ACC112 (cell line): Measurements from ENCODE around the gene FOSL2.

Source experiments
- H2AFZ ChIP-seq: fragments of 200-600 bp; sonication (generic); one replicate; pipeline ENCODE4 v1.6.0; 2017; ENCODE audit warnings: antibody characterized with exemption, low read length; ENCODE audit not compliant: unreplicated experiment
- H3K27ac ChIP-seq: fragments of 200-600 bp; sonication (generic); 2 replicates; pipeline ENCODE4 v1.5.1; 2014; ENCODE audit warnings: low read depth, mild to moderate bottlenecking, antibody characterized with exemption, low read length, moderate library complexity
- H3K27me3 ChIP-seq: fragments of 200-600 bp; sonication (generic); 2 replicates; pipeline ENCODE4 v1.6.1; 2014; ENCODE audit warnings: mild to moderate bottlenecking, antibody characterized with exemption, low read length, moderate library complexity, mixed read lengths; ENCODE audit not compliant: insufficient read depth
- H3K36me3 ChIP-seq: fragments of 200-600 bp; sonication (generic); 2 replicates; pipeline ENCODE4 v1.6.1; 2016; ENCODE audit warnings: mild to moderate bottlenecking, antibody characterized with exemption, low read length, moderate library complexity, mixed read lengths; ENCODE audit not compliant: insufficient read depth
- H3K4me1 ChIP-seq: fragments of 200-600 bp; sonication (generic); one replicate; pipeline ENCODE4 v1.6.1; 2016; ENCODE audit warnings: low read length, mixed read lengths; ENCODE audit not compliant: insufficient read depth, unreplicated experiment, control insufficient read depth
- H3K4me3 ChIP-seq: fragments of 200-600 bp; sonication (generic); 2 replicates; pipeline ENCODE4 v1.5.1; 2014; ENCODE audit warnings: mild to moderate bottlenecking, low read depth, low read length
- H3K79me2 ChIP-seq: fragments of 200-600 bp; sonication (generic); one replicate; pipeline ENCODE4 v1.6.0; 2016; ENCODE audit warnings: low read length; ENCODE audit not compliant: control insufficient read depth, unreplicated experiment, insufficient read depth

FOSL2 gene

DNA sequence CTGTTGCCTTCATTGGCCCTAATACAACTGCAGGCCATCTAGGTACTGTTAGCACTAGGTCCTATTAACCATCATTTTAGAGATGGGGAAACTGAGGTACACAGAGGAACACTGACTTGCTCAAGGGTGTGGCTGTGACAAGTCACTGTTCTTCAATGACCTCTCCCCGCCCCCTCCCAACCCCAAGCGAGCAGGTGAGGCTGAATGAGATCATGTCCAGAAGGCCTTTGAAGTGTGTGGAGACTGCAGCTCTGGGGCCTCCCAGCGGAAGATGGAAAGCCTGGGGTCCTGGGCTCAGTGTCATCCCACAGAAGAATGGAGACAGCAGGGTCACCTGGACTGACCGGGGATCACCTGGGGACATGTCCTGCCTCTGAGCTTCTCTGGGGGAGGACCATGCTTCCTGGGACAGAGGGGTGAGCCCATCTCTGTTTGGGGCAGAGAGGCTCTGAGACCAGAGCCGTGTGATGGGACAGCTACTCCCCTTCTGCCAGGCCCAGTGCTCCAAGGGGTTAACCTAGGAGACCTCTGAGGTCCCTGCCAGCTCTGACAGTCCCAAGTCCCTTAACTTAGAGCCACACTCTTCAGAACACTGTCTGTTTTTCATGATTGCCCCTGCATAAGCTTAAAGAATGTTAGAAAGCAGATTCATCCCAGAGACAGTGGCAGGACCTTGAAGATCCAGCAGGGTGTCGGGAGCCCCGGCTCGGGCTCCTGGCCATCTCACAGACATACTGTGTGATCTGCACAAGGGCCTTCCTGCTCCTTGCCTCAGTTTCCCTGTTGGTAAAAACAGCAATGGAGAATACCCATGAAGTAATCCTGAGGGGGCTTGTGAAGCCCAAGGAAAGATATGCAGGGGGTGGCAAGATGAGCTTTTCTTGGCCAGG lies 16.7 kb upstream of the FOSL2 start:
- Histone ChIP-seq H3K27ac (no peak overlapping the region), H3K36me3 (no peaks in the 10 kb centered on the region), H2AFZ (no peak overlapping the region), H3K27me3 (no peaks in the 10 kb centered on the region), H3K4me1 (no peaks in the 10 kb centered on the region), H3K79me2 (no peaks in the 10 kb centered on the region), H3K4me3 (no peak overlapping the region)

DNA sequence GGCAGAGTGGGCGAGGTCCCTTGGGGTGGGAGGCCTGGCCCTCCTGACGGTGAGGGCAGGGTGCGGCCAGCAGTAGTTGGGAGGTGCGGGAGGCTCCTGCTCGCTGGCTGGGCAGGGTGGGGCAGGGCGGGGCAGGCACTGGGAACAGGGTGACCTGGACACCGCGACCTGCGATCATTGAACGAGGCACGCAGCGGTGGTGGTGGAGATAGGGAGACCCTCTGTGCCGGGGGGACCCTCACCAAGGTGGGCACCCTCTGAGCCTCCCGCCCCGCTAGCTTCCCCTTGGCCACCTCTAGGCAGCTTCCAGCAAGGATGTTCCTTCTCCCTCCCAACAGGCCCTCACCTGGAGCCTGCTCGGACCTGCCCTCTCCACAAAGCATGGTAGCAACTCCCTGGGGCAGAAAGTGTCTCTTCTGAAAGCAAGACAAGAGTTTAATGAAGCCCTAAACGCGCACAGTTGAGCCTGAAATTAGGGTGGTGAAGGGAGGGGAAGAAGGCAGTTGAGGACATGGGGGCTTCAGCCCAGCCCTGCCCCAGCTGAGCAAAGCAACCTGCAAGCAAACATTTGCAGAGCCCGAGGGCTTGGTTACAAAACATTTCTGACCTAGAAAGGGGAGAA lies 15.4 kb upstream of the FOSL2 start:
- no peak overlapping the region for H3K4me3 ChIP-seq
- H3K36me3 ChIP-seq, result no peaks in the 10 kb centered on the region
- H3K79me2 ChIP-seq, result no peaks in the 10 kb centered on the region
- no peak overlapping the region for H3K27ac ChIP-seq
- H3K27me3 ChIP-seq, result no peaks in the 10 kb centered on the region
- H3K4me1 ChIP-seq, result no peaks in the 10 kb centered on the region
- no peak overlapping the region for H2AFZ ChIP-seq

DNA sequence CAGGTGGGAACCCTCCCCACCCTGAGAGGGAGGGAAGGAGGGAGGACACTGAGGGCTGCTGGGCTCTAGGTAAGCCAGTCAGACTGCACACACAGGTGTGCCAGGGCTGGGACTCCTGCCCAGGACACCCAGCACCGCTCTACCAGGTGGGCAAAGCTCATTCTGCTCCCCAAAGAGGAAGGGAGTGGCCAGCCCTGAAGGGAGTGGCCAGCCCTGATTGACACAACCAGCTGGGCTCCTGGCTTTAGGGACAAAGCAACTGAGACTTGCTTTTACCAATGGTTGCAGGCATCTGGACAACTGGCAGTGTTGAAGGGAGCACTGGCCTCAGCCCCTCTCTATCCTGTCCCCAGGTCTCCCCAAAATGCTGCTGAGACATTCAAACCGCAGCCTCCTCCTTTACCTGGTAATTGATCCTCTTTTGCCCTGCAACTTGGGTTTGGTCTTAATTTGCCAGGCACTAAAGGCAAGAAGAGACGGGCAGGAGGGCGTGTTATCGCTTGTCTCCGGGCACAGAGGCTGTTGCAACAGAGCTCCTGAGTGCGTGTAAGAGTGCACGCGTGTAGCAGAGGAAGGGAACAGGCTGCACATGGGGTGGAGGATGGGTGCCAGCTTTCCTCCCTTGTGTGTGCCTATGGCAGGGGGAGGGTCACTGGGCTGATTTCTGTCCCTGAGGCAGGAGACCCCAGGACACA lies 14.5 kb upstream of the FOSL2 start:
- H3K27ac ChIP-seq, result no peak overlapping the region
- H3K27me3 ChIP-seq, result no peaks in the 10 kb centered on the region
- H3K4me3 ChIP-seq, result no peak overlapping the region
- H3K36me3 ChIP-seq, result no peaks in the 10 kb centered on the region
- H3K4me1 ChIP-seq, result no peaks in the 10 kb centered on the region
- H2AFZ ChIP-seq, result no peak overlapping the region
- H3K79me2 ChIP-seq, result no peaks in the 10 kb centered on the region

DNA sequence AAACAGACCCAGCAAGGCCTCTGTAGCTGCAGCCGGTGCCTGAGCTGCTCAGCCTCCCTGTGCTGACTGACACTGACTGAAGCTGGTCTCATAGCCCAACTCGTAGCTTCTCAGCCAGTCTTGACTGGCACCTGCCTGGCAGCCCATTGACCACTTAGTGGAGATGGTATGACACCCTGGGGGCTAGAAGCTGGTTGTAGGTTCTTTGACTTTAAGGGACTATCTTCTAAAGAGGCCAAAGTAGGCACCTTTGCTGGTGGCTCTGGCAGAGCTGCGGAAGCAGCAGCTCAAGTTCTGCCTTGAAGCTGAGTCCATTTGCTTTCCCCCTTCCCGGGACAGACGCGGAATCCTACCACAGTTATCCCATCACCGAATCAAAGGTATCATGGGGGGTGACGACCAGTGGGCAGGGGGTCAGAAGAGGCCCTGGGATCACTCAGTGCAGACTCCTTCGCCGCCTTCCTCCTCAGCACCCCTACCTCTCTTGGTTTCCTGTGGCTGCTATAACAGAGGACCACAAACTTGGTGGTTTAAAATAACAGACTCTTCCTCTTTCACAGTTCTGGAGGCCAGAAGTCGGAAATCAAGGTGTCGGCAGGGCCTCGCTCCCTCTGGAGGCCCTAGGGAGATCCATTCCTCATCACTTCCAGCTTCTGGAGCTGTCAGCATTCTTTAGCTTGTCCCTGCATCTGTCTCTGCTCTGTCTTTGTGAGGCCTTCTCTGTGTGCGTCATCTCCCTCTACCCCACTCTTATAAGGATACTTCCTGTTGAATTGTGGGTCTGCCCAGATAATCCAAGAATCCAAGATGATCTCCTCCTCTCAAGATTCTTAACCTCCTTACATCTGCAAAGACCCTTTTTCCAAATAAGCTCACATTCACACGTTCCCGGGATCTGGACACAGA lies 13.7 kb upstream of the FOSL2 start:
- H3K79me2 ChIP-seq, result no peaks in the 10 kb centered on the region
- H3K27ac ChIP-seq, result no peak overlapping the region
- H3K27me3 ChIP-seq, result no peaks in the 10 kb centered on the region
- H3K36me3 ChIP-seq, result no peaks in the 10 kb centered on the region
- no peak overlapping the region for H3K4me3 ChIP-seq
- no peak overlapping the region for H2AFZ ChIP-seq
- H3K4me1 ChIP-seq, result no peaks in the 10 kb centered on the region

DNA sequence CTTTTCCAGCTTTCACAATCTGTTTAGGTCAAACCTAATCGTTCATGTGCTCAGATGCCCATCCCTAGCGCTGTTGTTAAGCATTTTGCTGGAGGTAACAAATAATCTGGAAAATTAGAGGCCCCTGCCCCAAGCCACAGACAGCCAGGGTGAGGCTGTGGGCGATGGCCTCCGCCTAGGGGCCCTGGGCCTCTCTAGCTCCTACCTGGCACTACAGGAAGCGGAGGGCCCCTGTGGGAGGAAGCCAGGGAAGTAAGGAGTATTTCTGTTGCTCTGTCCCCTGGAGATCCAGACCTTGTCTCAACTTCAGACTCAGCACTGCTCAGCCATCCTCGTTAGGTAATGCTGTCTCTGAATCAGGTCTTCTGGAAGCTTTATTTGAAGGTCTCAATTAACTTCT lies 12.4 kb upstream of the FOSL2 start:
- Histone ChIP-seq H3K79me2 (no peaks in the 10 kb centered on the region), H3K4me1 (no peaks in the 10 kb centered on the region), H3K27me3 (no peaks in the 10 kb centered on the region), H2AFZ (no peak overlapping the region), H3K27ac (no peak overlapping the region), H3K36me3 (no peaks in the 10 kb centered on the region), H3K4me3 (no peak overlapping the region)

DNA sequence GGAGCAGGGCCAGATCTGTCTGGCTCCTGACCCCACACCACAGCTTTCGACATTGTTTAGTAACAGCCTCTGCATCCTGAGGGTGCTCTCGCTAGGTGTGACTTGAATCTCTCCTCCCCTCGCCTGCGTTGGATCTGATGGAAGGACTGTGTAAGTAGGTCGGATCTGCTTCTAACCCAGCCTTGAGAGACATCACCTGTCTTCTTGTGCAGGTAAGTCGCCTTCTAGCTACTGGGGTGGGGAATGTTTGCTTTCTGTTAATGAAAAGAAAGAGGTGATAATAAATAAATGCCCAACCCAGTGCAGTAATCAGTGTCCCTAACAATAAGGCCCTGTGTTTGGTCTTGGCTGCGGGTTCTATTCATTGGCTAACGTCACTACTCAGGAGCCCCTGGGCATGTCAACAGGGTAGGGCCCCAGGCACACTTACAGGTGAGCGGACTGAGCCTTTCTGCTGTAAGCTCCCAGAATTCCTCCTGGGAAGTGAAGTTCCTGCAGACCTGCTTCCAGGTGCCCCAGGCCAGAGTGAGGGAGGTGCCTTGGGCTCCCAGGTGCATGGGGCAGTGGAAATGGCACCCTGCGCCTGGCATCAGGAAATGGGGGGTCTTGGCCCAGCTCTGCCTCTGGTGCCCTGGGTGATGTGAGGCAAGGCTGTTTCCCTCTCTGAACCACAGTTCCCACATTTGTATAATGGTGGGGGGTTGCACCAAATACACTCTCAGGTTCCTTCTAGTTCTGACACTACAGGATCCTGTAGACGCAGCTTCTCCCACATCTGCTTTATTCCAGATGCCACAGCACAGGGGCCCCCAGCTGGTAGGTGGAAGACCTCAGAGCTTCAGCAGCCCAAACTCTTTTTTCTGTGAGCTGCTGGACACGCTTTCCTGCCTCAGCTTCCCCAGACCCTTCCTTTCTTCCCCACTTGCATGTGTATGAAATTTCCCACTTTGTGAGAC lies 11.2 kb upstream of the FOSL2 start:
- Histone ChIP-seq H3K4me3 (no peak overlapping the region), H3K27me3 (no peaks in the 10 kb centered on the region), H2AFZ (no peak overlapping the region), H3K4me1 (no peaks in the 10 kb centered on the region), H3K27ac (no peak overlapping the region), H3K36me3 (no peaks in the 10 kb centered on the region), H3K79me2 (no peaks in the 10 kb centered on the region)

DNA sequence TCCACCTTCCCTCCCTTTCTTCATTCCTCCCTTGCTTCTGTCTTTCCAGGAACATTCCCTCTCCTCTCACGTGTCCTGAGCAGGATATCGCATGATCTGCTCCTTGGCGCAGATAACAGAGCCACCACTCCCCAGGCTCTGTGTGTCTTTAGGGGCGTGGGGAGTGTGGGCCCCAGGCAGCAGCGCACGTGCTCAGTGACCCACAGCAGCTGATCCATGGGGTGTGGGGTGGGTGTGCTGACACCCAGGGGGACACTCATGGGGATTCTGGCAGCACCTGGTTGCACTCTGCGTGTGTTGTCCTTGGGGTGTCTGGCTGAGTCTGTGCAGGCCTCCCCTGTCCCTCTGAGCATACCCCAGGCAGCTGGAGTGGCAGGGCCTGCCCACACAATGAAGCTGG lies 9.9 kb upstream of the FOSL2 start:
- Histone ChIP-seq H3K79me2 (no peaks in the 10 kb centered on the region), H3K4me1 (peaks cover 10% of the 10 kb centered on the region), H3K4me3 (no peak overlapping the region), H2AFZ (no peak overlapping the region), H3K27me3 (no peaks in the 10 kb centered on the region), H3K27ac (no peak overlapping the region), H3K36me3 (no peaks in the 10 kb centered on the region)

DNA sequence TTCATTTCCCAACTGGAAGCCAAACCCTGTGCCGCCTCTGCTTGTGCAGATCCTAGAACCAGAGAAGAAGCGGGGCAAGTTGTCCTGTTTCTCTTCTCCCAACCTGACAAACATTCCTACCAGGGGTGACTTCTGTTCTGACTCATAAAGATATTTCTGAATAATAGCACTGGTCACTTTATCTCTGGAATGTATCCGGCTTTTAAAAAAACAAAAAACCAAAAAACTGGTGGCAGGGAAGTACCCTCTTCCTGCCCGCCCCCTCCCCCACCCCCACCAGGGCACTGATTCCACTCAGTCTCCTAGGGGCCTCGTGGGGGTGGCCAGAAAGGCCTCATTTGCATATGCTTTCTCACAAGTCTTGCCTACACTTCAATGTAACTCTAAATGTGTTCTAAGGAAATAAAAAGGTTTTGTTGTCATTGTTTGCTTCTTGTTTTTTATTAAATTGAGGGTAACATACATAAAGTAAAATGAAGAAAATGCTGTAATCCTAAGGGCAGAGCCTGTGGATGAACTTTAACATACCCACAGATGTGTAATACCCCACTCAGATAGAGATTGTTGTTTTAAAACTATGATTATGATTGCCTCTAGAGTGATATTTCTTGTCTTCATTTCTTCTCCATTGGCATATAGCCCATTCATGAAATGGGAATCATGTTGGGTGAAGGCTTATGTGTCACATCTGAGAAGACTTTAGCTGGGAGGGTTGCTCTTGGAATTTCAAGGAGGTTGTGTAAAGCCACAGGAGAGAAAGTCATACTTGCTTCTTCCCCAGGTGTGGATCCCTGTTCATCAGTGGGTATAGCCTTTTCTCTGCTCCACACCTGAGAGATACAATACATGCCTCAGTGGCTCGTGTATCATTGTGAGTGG lies 5.3 kb upstream of the FOSL2 start:
- Histone ChIP-seq H3K4me3 (peak overlapping the region; percentile 15), H3K79me2 (no peaks in the 10 kb centered on the region), H3K27ac (peak overlapping the region; percentile 68), H3K4me1 (peaks cover 34% of the 10 kb centered on the region), H3K27me3 (no peaks in the 10 kb centered on the region), H2AFZ (no peak overlapping the region), H3K36me3 (no peaks in the 10 kb centered on the region)
